ENCODE results near the gene GMDS. TPM values are rescaled to one million over a fixed set of nuclear protein-coding genes. Genes with fewer than 3 reads are reported as not detected.

GMDS gene
- polyA plus RNA-seq, 1 donor (not counting 4 experiments of a cell fraction or from before 2014, with no cell fraction given): 22.1 TPM

- Histone ChIP-seq H4K20me1 (ENCODE audit: control insufficient read depth, extremely low read depth, insufficient read depth, low read length) (no peaks in the 10 kb centered on the region), H3K79me2 (ENCODE audit: control insufficient read depth, insufficient read depth, low read length) (no peaks in the 10 kb centered on the region), H3K9me3 (ENCODE audit: control insufficient read depth, low read depth, low read length) (no peaks in the 10 kb centered on the region), H3K4me2 (ENCODE audit: control insufficient read depth, extremely low read depth, insufficient read depth, low read depth, low read length) (no peak overlapping the region), H2AFZ (ENCODE audit: control insufficient read depth, low read length) (no peak overlapping the region), H3K36me3 (ENCODE audit: control insufficient read depth in 2 of 2, extremely low read depth in 1 of 2, insufficient read depth in 2 of 2, low read length in 2 of 2) (no peaks in the 10 kb centered on the region), H3K27ac (ENCODE audit: control insufficient read depth, insufficient read depth, low read length) (no peak overlapping the region), H3K4me3 (ENCODE audit: control insufficient read depth in 2 of 3, extremely low read depth in 1 of 3, insufficient read depth in 2 of 3, low read depth in 1 of 3, low read length in 3 of 3) (no peak overlapping the region), H3K9ac (ENCODE audit: control insufficient read depth, extremely low read depth, insufficient read depth, low read length) (no peak overlapping the region), H3K9me1 (ENCODE audit: control insufficient read depth, extremely low read depth, insufficient read depth, low read length) (no peaks in the 10 kb centered on the region), H3K27me3 (ENCODE audit: control insufficient read depth, extremely low read depth, insufficient read depth, low read length) (no peaks in the 10 kb centered on the region), H3K4me1 (ENCODE audit: control insufficient read depth, extremely low read depth, insufficient read depth, low read length) (no peaks in the 10 kb centered on the region)
- no peak for DNase-seq (ENCODE audit: low read depth, low spot score)
- TF ChIP-seq EZH2 (IDR thresholded peaks at IDR 0.05; ENCODE audit: low read length) (no peak), CTCF (optimal IDR thresholded peaks at IDR 0.05 in 1 of 3, IDR thresholded peaks at IDR 0.05 in 1 of 3, conservative IDR thresholded peaks at IDR 0.05 in 1 of 3; ENCODE audit: extremely low read depth in 1 of 3, insufficient read depth in 2 of 3, low read length in 3 of 3) (no peak)
- dilution Hi-C loops (cut with MboI; ENCODE audit: extremely low pct_ligation_motif_present, low sequenced_read_pairs): no loop called here
- FAIRE-seq: no peak
These were observed 127.3 kb downstream of the GMDS start for GRCh38 chr6:2118136-2118535.

- no peak overlapping the region for H3K27ac ChIP-seq (ENCODE audit: control insufficient read depth, insufficient read depth, low read length)
- H4K20me1 ChIP-seq (ENCODE audit: control insufficient read depth, extremely low read depth, insufficient read depth, low read length): no peaks in the 10 kb centered on the region
- H3K4me1 ChIP-seq (ENCODE audit: control insufficient read depth, extremely low read depth, insufficient read depth, low read length): no peaks in the 10 kb centered on the region
- dilution Hi-C loops (cut with MboI; ENCODE audit: extremely low pct_ligation_motif_present, low sequenced_read_pairs): no loop called here
- H3K4me3 ChIP-seq (ENCODE audit: control insufficient read depth in 2 of 3, extremely low read depth in 1 of 3, insufficient read depth in 2 of 3, low read depth in 1 of 3, low read length in 3 of 3): no peak overlapping the region
- TF ChIP-seq CTCF (optimal IDR thresholded peaks at IDR 0.05 in 1 of 3, IDR thresholded peaks at IDR 0.05 in 1 of 3, conservative IDR thresholded peaks at IDR 0.05 in 1 of 3; ENCODE audit: extremely low read depth in 1 of 3, insufficient read depth in 2 of 3, low read length in 3 of 3) (no peak), EZH2 (IDR thresholded peaks at IDR 0.05; ENCODE audit: low read length) (no peak)
- DNase-seq (ENCODE audit: low read depth, low spot score): no peak
- H3K4me2 ChIP-seq (ENCODE audit: control insufficient read depth, extremely low read depth, insufficient read depth, low read depth, low read length): no peak overlapping the region
- no peaks in the 10 kb centered on the region for H3K79me2 ChIP-seq (ENCODE audit: control insufficient read depth, insufficient read depth, low read length)
- no peaks in the 10 kb centered on the region for H3K27me3 ChIP-seq (ENCODE audit: control insufficient read depth, extremely low read depth, insufficient read depth, low read length)
- no peak for FAIRE-seq
- no peak overlapping the region for H2AFZ ChIP-seq (ENCODE audit: control insufficient read depth, low read length)
- no peaks in the 10 kb centered on the region for H3K9me3 ChIP-seq (ENCODE audit: control insufficient read depth, low read depth, low read length)
- H3K9me1 ChIP-seq (ENCODE audit: control insufficient read depth, extremely low read depth, insufficient read depth, low read length): no peaks in the 10 kb centered on the region
- no peaks in the 10 kb centered on the region for H3K36me3 ChIP-seq (ENCODE audit: control insufficient read depth in 2 of 2, extremely low read depth in 1 of 2, insufficient read depth in 2 of 2, low read length in 2 of 2)
- H3K9ac ChIP-seq (ENCODE audit: control insufficient read depth, extremely low read depth, insufficient read depth, low read length): no peak overlapping the region
These were observed 128.0 kb downstream of the GMDS start for GRCh38 chr6:2117447-2117846.

All from keratinocyte (primary cell).